Vagina (tissue), 2 donors: ENCODE data around the gene LUZP1. TPM values are rescaled to one million over a fixed set of nuclear protein-coding genes. Genes with fewer than 3 reads are reported as not detected.

ENCODE experiments used
- DNase-seq, 2 donors: peaks; one replicate each; pipeline ENCODE4 v3.0.0-alpha.2; 2017; ENCODE audit errors: extremely low spot score in 2 of 2
- H3K27ac ChIP-seq: fragments of 200-600 bp; sonication (generic); one replicate; pipeline ENCODE4 v1.5.1; 2019
- H3K27me3 ChIP-seq: fragments of 200-600 bp; sonication (generic); one replicate; pipeline ENCODE4 v1.5.1; 2019
- H3K36me3 ChIP-seq, 2 donors: fragments of 200-600 bp; sonication (generic); one replicate each; pipeline ENCODE4 v1.5.1; 2017 to 2019
- H3K4me1 ChIP-seq: fragments of 200-600 bp; sonication (generic); one replicate; pipeline ENCODE4 v1.5.1; 2019
- H3K4me3 ChIP-seq, 2 donors: fragments of 200-600 bp; sonication (generic); 1 replicate in 1 of 2; 2 replicates in 1 of 2; pipeline ENCODE4 v1.5.1; 2016 to 2019
- H3K9me3 ChIP-seq: fragments of 200-600 bp; sonication (generic); one replicate; pipeline ENCODE4 v1.5.1; 2019
- POLR2A ChIP-seq, 2 donors: fragments of 450-650 bp; IDR thresholded peaks; one replicate each; pipeline ENCODE4 v1.6.1; 2017; ENCODE audit warnings: antibody characterized with exemption in 2 of 2, mild to moderate bottlenecking in 2 of 2, moderate library complexity in 2 of 2
- POLR2AphosphoS5 ChIP-seq, 2 donors: sonication (generic); formaldehyde crosslinking; IDR thresholded peaks; one replicate each; pipeline ENCODE4 v1.9.0; 2017; ENCODE audit warnings: antibody characterized with exemption in 2 of 2, mild to moderate bottlenecking in 2 of 2, low read depth in 1 of 2; ENCODE audit not compliant: insufficient read depth in 1 of 2
- intact Hi-C: fragments of 100-400 bp; cut with DNase I; formaldehyde crosslinking; loops from one replicate; pipeline ENCODE4 v1.15.1; 2023
- total RNA-seq: library from RNA; depleted of rRNA; stranded (reverse); fragments of >200 nt; gene quantifications from one replicate; pipeline ENCODE4 v1.2.3, GENCODE V29; 2016
- TF ChIP-seq, protein P1 (sequence below), 3 experiments: fragments of 450-650 bp in 2 of 3; fragments of 200-600 bp in 1 of 3; sonication (generic) in 1 of 3; IDR thresholded peaks; one replicate each; pipeline ENCODE4 v1.5.1; 2017 to 2019; ENCODE audit warnings: antibody characterized with exemption in 3 of 3, mild to moderate bottlenecking in 2 of 3, moderate library complexity in 2 of 3

Gene LUZP1
- total RNA-seq, 1 donor from 2014 or later = 23.8 TPM

DNA sequence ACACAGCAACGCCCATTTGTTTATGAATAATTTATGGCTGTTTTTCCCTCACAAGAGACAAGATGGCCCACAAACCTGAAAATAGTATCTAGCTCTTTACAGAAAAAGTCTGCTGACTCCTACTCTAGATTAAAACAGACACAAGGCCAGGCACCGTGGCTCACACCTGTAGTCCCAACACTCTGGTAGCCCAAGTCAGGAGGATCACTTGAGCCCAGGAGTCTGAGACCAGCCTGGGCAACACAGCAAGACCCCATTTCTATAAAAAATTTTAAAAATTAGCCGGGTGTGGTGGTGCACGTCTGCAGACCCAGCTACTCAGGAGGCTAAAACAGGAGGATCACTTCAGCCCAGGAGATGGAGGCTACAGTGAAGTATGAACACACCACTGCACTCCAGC lies 34.6 kb downstream of the LUZP1 start:
- Histone ChIP-seq H3K36me3 (no peaks in the 10 kb centered on the region), H3K27me3 (no peaks in the 10 kb centered on the region), H3K4me3 (no peak overlapping the region), H3K9me3 (no peaks in the 10 kb centered on the region), H3K27ac (no peak overlapping the region), H3K4me1 (peaks cover 5% of the 10 kb centered on the region)
- intact Hi-C loops = no loop called here
- no peak for DNase-seq
- TF ChIP-seq, protein P1, sequence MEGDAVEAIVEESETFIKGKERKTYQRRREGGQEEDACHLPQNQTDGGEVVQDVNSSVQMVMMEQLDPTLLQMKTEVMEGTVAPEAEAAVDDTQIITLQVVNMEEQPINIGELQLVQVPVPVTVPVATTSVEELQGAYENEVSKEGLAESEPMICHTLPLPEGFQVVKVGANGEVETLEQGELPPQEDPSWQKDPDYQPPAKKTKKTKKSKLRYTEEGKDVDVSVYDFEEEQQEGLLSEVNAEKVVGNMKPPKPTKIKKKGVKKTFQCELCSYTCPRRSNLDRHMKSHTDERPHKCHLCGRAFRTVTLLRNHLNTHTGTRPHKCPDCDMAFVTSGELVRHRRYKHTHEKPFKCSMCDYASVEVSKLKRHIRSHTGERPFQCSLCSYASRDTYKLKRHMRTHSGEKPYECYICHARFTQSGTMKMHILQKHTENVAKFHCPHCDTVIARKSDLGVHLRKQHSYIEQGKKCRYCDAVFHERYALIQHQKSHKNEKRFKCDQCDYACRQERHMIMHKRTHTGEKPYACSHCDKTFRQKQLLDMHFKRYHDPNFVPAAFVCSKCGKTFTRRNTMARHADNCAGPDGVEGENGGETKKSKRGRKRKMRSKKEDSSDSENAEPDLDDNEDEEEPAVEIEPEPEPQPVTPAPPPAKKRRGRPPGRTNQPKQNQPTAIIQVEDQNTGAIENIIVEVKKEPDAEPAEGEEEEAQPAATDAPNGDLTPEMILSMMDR (IDR thresholded peaks at IDR 0.05) = no peak
- TF ChIP-seq POLR2AphosphoS5 (IDR thresholded peaks at IDR 0.05; ENCODE audit: insufficient read depth in 1 of 2, low read depth in 1 of 2) = no peak
- no peak for TF ChIP-seq POLR2A (IDR thresholded peaks at IDR 0.05)

DNA sequence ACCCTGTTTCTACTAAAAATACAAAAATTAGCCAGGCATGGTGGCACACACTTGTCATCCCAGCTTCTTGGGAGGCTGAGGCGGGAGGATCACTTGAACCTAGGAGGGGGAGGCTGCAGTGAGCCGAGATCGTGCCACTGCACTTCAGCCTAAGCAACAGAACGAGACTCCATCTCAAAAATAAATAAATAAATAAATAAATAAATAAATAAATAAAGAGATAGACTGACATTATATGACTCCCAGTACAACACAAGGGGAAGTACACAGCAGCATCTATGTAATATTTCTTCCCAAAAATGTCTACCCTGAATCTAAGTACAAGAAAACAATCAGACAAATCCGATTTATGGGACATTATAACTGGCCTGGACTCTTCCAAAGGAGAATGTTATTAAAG lies 35.1 kb downstream of the LUZP1 start:
- DNase-seq = no peak
- TF ChIP-seq POLR2AphosphoS5 (IDR thresholded peaks at IDR 0.05; ENCODE audit: insufficient read depth in 1 of 2, low read depth in 1 of 2) (no peak), POLR2A (IDR thresholded peaks at IDR 0.05) (no peak)
- TF ChIP-seq, protein P1 (IDR thresholded peaks at IDR 0.05) = no peak
- Histone ChIP-seq H3K9me3 (no peaks in the 10 kb centered on the region), H3K27me3 (no peaks in the 10 kb centered on the region), H3K4me1 (peaks cover 5% of the 10 kb centered on the region), H3K4me3 (no peak overlapping the region), H3K27ac (no peak overlapping the region), H3K36me3 (no peaks in the 10 kb centered on the region)
- intact Hi-C loops = no loop called here

DNA sequence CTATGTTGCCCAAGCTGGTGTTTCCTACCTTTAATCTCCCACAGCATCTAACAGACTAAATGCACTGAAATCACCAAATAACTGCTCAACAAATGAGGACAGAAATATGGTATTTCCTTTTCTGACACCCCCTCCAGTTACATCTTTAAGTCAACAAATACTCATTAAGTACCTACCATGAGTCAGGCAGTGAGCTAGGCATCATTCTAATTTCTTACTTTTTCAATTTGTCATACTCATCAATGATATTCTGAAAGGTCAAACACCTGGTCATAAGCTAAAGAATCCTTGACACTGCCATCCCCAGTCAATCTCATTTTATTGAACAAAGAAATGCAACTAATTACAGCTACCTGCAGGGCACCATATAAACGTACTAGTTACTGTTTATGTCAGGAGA lies 36.6 kb downstream of the LUZP1 start:
- no peak for DNase-seq
- no peaks in the 10 kb centered on the region for H3K36me3 ChIP-seq
- no peak overlapping the region for H3K4me3 ChIP-seq
- no peaks in the 10 kb centered on the region for H3K9me3 ChIP-seq
- peaks cover 15% of the 10 kb centered on the region for H3K4me1 ChIP-seq
- no peaks in the 10 kb centered on the region for H3K27me3 ChIP-seq
- intact Hi-C loops = no loop called here
- TF ChIP-seq POLR2A (IDR thresholded peaks at IDR 0.05) (no peak), POLR2AphosphoS5 (IDR thresholded peaks at IDR 0.05; ENCODE audit: insufficient read depth in 1 of 2, low read depth in 1 of 2) (no peak)
- TF ChIP-seq, protein P1 (IDR thresholded peaks at IDR 0.05) = no peak
- no peak overlapping the region for H3K27ac ChIP-seq

DNA sequence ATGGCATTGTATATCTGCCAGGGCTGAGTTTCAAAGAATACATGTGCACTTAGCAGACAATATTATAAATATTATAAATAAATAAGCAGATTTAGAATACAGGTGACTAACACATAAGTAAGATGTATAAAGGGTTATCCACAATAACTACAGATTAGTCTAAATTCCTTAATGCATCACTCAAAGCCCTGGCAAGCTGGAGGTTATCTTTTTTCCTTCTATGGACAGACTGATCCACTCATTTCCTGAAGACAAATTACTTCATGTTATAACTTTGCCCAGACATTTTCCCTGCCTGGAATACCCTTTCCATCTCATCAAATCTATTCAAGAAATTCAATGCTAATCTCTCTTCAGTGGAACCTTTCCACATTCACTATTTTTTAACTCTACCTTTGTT lies 38.8 kb downstream of the LUZP1 start:
- no peak overlapping the region for H3K27ac ChIP-seq
- no peaks in the 10 kb centered on the region for H3K27me3 ChIP-seq
- H3K4me3 ChIP-seq = no peak overlapping the region
- no peaks in the 10 kb centered on the region for H3K36me3 ChIP-seq
- no peak for DNase-seq
- TF ChIP-seq, protein P1 (IDR thresholded peaks at IDR 0.05) = no peak
- no peak for TF ChIP-seq POLR2A (IDR thresholded peaks at IDR 0.05)
- TF ChIP-seq POLR2AphosphoS5 (IDR thresholded peaks at IDR 0.05; ENCODE audit: insufficient read depth in 1 of 2, low read depth in 1 of 2) = no peak
- H3K9me3 ChIP-seq = no peaks in the 10 kb centered on the region
- intact Hi-C loops = no loop called here
- H3K4me1 ChIP-seq = peaks cover 25% of the 10 kb centered on the region

DNA sequence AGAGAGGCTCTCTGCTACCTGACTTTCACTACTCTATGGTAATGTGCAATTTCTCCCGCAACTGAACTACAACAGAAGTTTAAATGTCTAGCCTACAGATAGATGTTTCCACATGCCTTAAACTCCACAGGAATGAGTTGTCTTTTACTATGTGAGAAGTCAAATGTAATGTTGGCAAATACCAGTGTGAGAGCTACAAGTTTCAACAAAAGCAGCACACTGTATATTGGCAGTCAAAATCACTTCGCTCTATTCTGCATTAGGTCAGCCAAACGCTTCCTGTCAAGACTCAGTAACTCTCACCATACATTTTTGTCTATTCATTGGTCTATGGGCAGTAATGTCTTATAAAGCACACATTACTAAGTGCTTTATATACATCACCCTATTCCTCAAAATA lies 41.9 kb downstream of the LUZP1 start:
- Histone ChIP-seq H3K27me3 (no peaks in the 10 kb centered on the region), H3K4me3 (no peak overlapping the region), H3K9me3 (no peaks in the 10 kb centered on the region), H3K4me1 (peaks cover 42% of the 10 kb centered on the region), H3K27ac (no peak overlapping the region), H3K36me3 (no peaks in the 10 kb centered on the region)
- TF ChIP-seq POLR2AphosphoS5 (IDR thresholded peaks at IDR 0.05; ENCODE audit: insufficient read depth in 1 of 2, low read depth in 1 of 2) = peak in 1 of 2 donors; percentile 31
- TF ChIP-seq, protein P1 (IDR thresholded peaks at IDR 0.05) = no peak
- intact Hi-C loops = no loop called here
- DNase-seq = no peak
